Kidney (tissue), 14 donors: ENCODE measurements around the gene SELENOK. TPM values are rescaled to one million over a fixed set of nuclear protein-coding genes. Genes with fewer than 3 reads are reported as not detected.

ENCODE experiments used
- DNase-seq, 5 donors: peaks; one replicate each; pipeline ENCODE4 v3.0.0-alpha.2; 2013 to 2020
- FAIRE-seq: peaks from 2 replicates; lab custom pipeline; 2012; peaks lifted over from hg19 to GRCh38; lab: Jason Lieb, UNC
- H3K27ac ChIP-seq, 2 donors: one replicate each; pipeline ENCODE4 v1.7.0; 2013; ENCODE audit warnings: low read depth in 2 of 2, low read length in 2 of 2, inconsistent platforms in 1 of 2
- H3K27me3 ChIP-seq: one replicate; pipeline ENCODE4 v1.7.1; 2013; ENCODE audit warnings: low read length, inconsistent platforms; ENCODE audit not compliant: control insufficient read depth, insufficient read depth
- H3K36me3 ChIP-seq, 3 donors: one replicate each; pipeline versions ENCODE4 v1.7.0 to v1.7.1; 2013; ENCODE audit warnings: low read length in 3 of 3, control low read depth in 1 of 3, inconsistent platforms in 1 of 3; ENCODE audit not compliant: insufficient read depth in 3 of 3, control insufficient read depth in 2 of 3
- H3K4me1 ChIP-seq, 3 donors: one replicate each; pipeline versions ENCODE4 v1.7.0 to v1.7.1; 2013; ENCODE audit warnings: low read length in 3 of 3, inconsistent platforms in 1 of 3, low read depth in 1 of 3; ENCODE audit not compliant: control insufficient read depth in 2 of 3, insufficient read depth in 2 of 3
- H3K4me3 ChIP-seq, 3 donors: one replicate each; pipeline versions ENCODE4 v1.7.0 to v1.8.1; 2013; ENCODE audit warnings: low read length in 3 of 3, control low read depth in 1 of 3, inconsistent platforms in 1 of 3
- H3K9ac ChIP-seq, 3 donors: one replicate each; pipeline versions ENCODE4 v1.7.0 to v1.7.1; 2013; ENCODE audit warnings: low read length in 3 of 3, control low read depth in 1 of 3, inconsistent platforms in 1 of 3
- H3K9me3 ChIP-seq, 3 donors: one replicate each; pipeline versions ENCODE4 v1.7.0 to v1.7.1; 2013; ENCODE audit warnings: low read length in 3 of 3, control low read depth in 1 of 3, inconsistent platforms in 1 of 3; ENCODE audit not compliant: control insufficient read depth in 2 of 3, insufficient read depth in 1 of 3
- intact Hi-C: fragments of 100-400 bp; cut with DNase I; formaldehyde crosslinking; loops from one replicate; pipeline ENCODE4 v1.11.1; 2022
- polyA plus RNA-seq: library from polyadenylated mRNA; stranded (reverse); fragments of 350-450 nt; fragmentation: Illumina TruSeq; extraction: RNeasy Lipid Tissue Mini Kit (QIAGEN cat#74804); gene quantifications from one replicate; pipeline ENCODE4 v1.2.3, GENCODE V29; 2014; ENCODE audit warnings: low read depth, low replicate concordance; ENCODE audit not compliant: insufficient read depth
- total RNA-seq: library from RNA; stranded (reverse); fragmentation: NEBNext Ultra II Directional; extraction: Animal tissue kit (Norgen Biotek cat#: 25700); gene quantifications from one replicate; pipeline ENCODE4 v1.2.1, GENCODE V29; 2021
- TF ChIP-seq, protein P1 (sequence below): IDR thresholded peaks from 3 replicates; pipeline ENCODE4 v1.5.1; 2012; ENCODE audit warnings: mild to moderate bottlenecking, moderate library complexity, borderline replicate concordance; ENCODE audit not compliant: insufficient read depth; ENCODE audit errors: extremely low read depth
- donor health status: control.
- donor health status: control.
- donor health status: control.
- donor health status: control.
- donor health status: control.
- donor health status: DM: yes; HTN: yes; CAD: no.
- donor health status: Normal renal cell carcinoma (clear cell type).

SELENOK gene
- total and polyA plus RNA-seq, 2 donors from 2014 or later: 51.0 to 106 TPM

DNA sequence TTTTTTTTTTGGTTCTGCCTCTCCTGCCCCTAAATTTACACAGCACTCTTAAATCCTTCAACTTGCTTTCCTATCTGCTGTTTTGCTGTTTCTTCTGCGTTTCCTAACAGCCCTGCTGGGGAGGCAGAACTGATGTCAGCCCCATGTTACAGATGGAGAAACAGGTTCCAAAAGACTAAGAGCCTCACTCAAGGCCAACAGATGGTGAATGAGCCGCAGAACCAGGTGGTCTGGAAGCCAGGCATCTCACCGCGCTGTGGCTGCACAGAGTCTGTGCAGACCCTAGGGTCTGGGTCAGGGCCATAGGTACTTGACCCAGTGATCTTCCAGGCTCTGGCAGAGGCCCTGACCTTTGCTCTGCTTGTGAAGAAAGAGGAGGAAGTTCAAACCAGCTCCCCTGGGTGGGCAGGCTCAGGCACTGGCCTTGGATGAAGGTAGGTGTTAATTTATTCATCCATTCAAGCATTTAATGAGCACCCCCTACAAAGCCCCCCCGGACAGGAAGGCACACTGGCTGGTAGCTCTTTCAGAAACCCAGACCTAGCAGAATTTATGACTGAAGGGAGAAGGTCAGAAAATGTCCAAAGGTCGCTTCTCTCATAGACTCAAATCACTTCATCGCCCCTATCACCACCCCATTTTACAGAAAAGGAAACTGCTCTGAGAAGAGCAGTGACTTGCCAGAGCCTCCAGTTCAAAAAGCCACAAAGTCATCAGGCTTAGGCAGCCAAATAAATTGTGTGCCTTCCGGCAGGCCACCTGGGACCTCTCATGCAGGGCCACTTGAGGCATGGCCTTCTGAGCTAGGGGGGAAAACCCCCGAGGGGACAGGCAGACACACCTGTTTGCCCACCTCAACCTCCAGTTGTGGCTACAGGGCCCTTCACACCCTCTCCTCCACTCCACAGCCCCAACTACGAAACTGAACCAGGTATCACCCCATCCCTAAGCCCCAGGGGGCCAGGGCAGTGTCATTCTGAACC, 48.2 kb downstream of the SELENOK start:
- intact Hi-C loops: no loop called here
- Histone ChIP-seq H3K27ac (peak overlapping the region; percentile 94 to 95), H3K9ac (peak overlapping the region in 2 of 3 donors; percentile 37 to 56)

DNA sequence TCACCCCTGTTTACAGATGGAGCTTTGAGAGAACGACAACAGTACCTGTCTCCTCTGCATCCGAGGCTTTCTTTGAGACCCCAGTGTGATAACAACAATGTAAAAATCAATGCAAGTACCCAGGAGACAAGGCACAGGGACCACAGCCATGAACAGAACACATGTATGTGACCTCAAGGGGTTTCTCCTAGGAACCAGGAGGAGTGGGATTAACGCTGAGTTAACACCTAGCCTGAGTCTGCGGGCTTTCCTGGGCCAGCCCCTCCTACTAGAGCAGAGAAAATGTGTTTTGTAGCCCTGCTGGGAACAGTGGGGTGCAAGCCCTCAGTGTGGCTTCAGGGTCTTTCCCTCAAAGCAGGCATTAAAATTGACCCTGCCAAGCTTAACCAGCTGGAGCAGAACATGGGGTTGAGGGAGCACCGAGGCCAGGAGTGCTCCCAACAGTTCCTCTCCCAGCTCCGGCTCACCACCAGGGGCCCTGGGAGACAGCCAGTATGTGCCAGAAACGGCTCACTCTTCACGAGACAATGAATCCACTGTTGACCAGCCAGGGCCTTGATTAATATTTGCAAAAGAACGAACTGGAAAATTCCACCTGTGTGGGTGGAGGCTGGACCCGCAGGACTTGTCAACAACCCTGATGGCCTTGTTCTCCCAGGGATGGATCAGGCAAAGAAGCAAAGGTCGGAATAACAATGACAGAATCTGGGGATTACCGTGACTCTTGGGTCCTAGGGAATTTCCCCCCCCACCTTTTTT, 49.0 kb downstream of the SELENOK start:
- H3K4me1 ChIP-seq: peaks cover 0 to 25% (median 14%) of the 10 kb centered on the region in 3 donors
- intact Hi-C loops: no loop called here
- FAIRE-seq: peak; percentile 62
- peak overlapping the region in 1 of 3 donors; percentile 55 for H3K4me3 ChIP-seq
- peaks cover 7% of the 10 kb centered on the region for H3K27me3 ChIP-seq
- peaks cover 0 to 4% (median 0%) of the 10 kb centered on the region in 3 donors for H3K36me3 ChIP-seq
- peak overlapping the region in 2 of 3 donors; percentile 45 to 59 for H3K9ac ChIP-seq
- no peaks in the 10 kb centered on the region for H3K9me3 ChIP-seq
- DNase-seq: peak; percentile 61 to 91 (median 73)
- TF ChIP-seq, protein P1, sequence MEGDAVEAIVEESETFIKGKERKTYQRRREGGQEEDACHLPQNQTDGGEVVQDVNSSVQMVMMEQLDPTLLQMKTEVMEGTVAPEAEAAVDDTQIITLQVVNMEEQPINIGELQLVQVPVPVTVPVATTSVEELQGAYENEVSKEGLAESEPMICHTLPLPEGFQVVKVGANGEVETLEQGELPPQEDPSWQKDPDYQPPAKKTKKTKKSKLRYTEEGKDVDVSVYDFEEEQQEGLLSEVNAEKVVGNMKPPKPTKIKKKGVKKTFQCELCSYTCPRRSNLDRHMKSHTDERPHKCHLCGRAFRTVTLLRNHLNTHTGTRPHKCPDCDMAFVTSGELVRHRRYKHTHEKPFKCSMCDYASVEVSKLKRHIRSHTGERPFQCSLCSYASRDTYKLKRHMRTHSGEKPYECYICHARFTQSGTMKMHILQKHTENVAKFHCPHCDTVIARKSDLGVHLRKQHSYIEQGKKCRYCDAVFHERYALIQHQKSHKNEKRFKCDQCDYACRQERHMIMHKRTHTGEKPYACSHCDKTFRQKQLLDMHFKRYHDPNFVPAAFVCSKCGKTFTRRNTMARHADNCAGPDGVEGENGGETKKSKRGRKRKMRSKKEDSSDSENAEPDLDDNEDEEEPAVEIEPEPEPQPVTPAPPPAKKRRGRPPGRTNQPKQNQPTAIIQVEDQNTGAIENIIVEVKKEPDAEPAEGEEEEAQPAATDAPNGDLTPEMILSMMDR: peak; percentile 40
- peak overlapping the region; percentile 94 to 95 for H3K27ac ChIP-seq

More for the DNA sequence above, 48.2 kb downstream of the SELENOK start:
- H3K36me3 ChIP-seq: peaks cover 0 to 4% (median 0%) of the 10 kb centered on the region in 3 donors
- DNase-seq: peak in 1 of 5 donors; percentile 44
- no peaks in the 10 kb centered on the region for H3K9me3 ChIP-seq
- peak overlapping the region in 2 of 3 donors; percentile 38 to 79 for H3K4me3 ChIP-seq
- H3K4me1 ChIP-seq: peaks cover 0 to 25% (median 14%) of the 10 kb centered on the region in 3 donors
- FAIRE-seq: no peak
- H3K27me3 ChIP-seq: peaks cover 7% of the 10 kb centered on the region
- TF ChIP-seq, protein P1: no peak

DNA sequence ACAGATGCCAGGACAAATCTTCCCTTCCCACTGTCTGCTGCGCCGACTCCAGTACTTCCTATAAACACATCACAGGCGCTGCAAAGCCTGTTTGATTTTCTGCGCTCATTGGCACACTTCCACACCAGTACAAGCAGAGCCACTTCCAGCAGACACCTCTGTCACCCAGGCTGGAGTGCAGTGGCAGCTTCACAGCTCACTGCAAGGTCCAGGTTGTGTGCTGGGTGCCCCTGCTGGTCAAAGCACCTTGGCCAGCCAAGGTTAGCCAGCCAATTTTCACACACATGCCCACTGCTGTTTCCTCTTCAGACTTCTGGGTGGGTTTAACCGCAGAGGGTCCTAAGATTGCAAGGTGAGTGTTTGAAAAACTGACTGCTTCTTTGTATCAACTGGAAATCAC, 50.4 kb downstream of the SELENOK start:
- TF ChIP-seq, protein P1: no peak
- intact Hi-C loops: no loop called here
- peaks cover 0 to 4% (median 0%) of the 10 kb centered on the region in 3 donors for H3K36me3 ChIP-seq
- peak in 1 of 5 donors; percentile 22 for DNase-seq
- no peak overlapping the region for H3K4me3 ChIP-seq
- peak overlapping the region in 1 of 3 donors; percentile 38 for H3K9ac ChIP-seq
- H3K27ac ChIP-seq: peak overlapping the region; percentile 1 to 49
- no peak for FAIRE-seq
- H3K27me3 ChIP-seq: no peaks in the 10 kb centered on the region
- peaks cover 0 to 25% (median 9%) of the 10 kb centered on the region in 3 donors for H3K4me1 ChIP-seq
- H3K9me3 ChIP-seq: no peaks in the 10 kb centered on the region
